ENCODE data around the gene ASB13.

DNA sequence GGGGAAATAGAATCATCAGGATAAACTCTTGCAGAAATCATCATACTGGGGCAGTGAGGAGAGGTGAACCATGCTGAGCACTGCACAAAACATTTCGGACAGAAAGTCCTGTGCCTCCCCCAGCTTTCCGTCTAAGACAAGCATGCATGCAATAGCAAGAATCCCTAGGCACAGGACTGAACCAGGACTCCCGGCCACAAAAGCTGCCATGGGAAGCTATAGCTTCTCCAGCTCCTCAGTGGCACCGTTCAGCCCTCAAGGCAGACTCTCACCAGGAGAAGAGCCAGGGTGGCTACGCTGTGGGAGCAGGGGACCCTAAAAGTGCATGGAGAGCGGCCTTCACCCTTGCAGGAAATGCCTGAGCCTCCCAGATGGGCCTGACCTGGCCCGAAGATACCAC, 70.8 kb downstream of the ASB13 start:
- TF ChIP-seq SIN3A (IDR thresholded peaks at IDR 0.05; ENCODE audit: borderline replicate concordance, insufficient read depth, low read depth, low read length) = no peak
- no peak for TF ChIP-seq TCF7L2 (IDR thresholded peaks at IDR 0.05; ENCODE audit: low read depth, low read length)
- TF ChIP-seq, protein P1, sequence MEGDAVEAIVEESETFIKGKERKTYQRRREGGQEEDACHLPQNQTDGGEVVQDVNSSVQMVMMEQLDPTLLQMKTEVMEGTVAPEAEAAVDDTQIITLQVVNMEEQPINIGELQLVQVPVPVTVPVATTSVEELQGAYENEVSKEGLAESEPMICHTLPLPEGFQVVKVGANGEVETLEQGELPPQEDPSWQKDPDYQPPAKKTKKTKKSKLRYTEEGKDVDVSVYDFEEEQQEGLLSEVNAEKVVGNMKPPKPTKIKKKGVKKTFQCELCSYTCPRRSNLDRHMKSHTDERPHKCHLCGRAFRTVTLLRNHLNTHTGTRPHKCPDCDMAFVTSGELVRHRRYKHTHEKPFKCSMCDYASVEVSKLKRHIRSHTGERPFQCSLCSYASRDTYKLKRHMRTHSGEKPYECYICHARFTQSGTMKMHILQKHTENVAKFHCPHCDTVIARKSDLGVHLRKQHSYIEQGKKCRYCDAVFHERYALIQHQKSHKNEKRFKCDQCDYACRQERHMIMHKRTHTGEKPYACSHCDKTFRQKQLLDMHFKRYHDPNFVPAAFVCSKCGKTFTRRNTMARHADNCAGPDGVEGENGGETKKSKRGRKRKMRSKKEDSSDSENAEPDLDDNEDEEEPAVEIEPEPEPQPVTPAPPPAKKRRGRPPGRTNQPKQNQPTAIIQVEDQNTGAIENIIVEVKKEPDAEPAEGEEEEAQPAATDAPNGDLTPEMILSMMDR (IDR thresholded peaks at IDR 0.05) = no peak
